OCI-LY7 (cell line): ENCODE results near the gene NEURL4. TPM values are rescaled to one million over a fixed set of nuclear protein-coding genes. Genes with fewer than 3 reads are reported as not detected.

Experiments used
- BruUV-seq: library from RNA; stranded (reverse); fragments of 400-500 nt; replicated peaks from 2 replicates; lab custom pipeline; 2021; lab: Mats Ljungman, UMichigan
- CTCF ChIA-PET: fragments of 300-600 bp; sonication (Branson Sonifier 250); formaldehyde crosslinking; loops from one replicate; lab custom pipeline; 2022; ENCODE audit warnings: antibody characterized with exemption; ENCODE audit not compliant: unreplicated experiment; lab: Charles Lee
- POLR2A ChIA-PET: fragments of 300-600 bp; sonication (Branson Sonifier 250); formaldehyde crosslinking; loops from one replicate; lab custom pipeline; 2022; ENCODE audit warnings: antibody characterized with exemption; lab: Charles Lee
- DNase-seq: peaks from one replicate; pipeline ENCODE4 v3.0.0-alpha.2; 2015; ENCODE audit warnings: low spot score
- H2AFZ ChIP-seq: fragments of 200-600 bp; sonication (generic), shearing (Covaris generic); 2 replicates; pipeline ENCODE4 v1.6.1; 2014; ENCODE audit warnings: mild to moderate bottlenecking, antibody characterized with exemption, low read length, moderate library complexity
- H3K27ac ChIP-seq: fragments of 200-600 bp; sonication (generic); 2 replicates; pipeline ENCODE4 v1.5.1; 2014; ENCODE audit warnings: mixed run types, low read depth, mild to moderate bottlenecking, moderate library complexity, low read length, inconsistent platforms; ENCODE audit not compliant: poor library complexity, severe bottlenecking
- H3K36me3 ChIP-seq: fragments of 200-600 bp; sonication (generic); 2 replicates; pipeline ENCODE4 v1.6.1; 2014; ENCODE audit warnings: mild to moderate bottlenecking, antibody characterized with exemption, low read length, moderate library complexity, mixed read lengths; ENCODE audit not compliant: insufficient read depth
- H3K4me1 ChIP-seq: fragments of 200-600 bp; sonication (generic); 2 replicates; pipeline ENCODE4 v1.5.1; 2014; ENCODE audit warnings: mild to moderate bottlenecking, low read length; ENCODE audit not compliant: insufficient read depth, poor library complexity, severe bottlenecking
- H3K4me2 ChIP-seq: fragments of 200-600 bp; sonication (generic); 2 replicates; pipeline ENCODE4 v1.6.1; 2014; ENCODE audit warnings: mild to moderate bottlenecking, low read length
- H3K4me3 ChIP-seq: fragments of 200-600 bp; sonication (generic); 2 replicates; pipeline ENCODE4 v1.5.1; 2014; ENCODE audit warnings: mild to moderate bottlenecking, low read depth, low read length; ENCODE audit not compliant: poor library complexity, severe bottlenecking
- H3K79me2 ChIP-seq: fragments of 200-600 bp; sonication (generic); 2 replicates; pipeline ENCODE4 v1.6.1; 2016; ENCODE audit warnings: low read depth, mild to moderate bottlenecking, low read length, moderate library complexity, mixed read lengths; ENCODE audit not compliant: insufficient read depth
- H3K9me2 ChIP-seq: fragments of 200-600 bp; sonication (generic); 2 replicates; pipeline ENCODE4 v1.6.1; 2016; ENCODE audit warnings: mild to moderate bottlenecking, low read length, mixed read lengths; ENCODE audit not compliant: insufficient read depth
- H3K9me3 ChIP-seq: fragments of 200-600 bp; sonication (generic); 2 replicates; pipeline ENCODE4 v1.6.1; 2014; ENCODE audit warnings: mild to moderate bottlenecking, mixed run types, low read length, mixed read lengths
- H4K20me1 ChIP-seq: fragments of 200-600 bp; sonication (generic); 2 replicates; pipeline ENCODE4 v1.6.1; 2014; ENCODE audit warnings: mild to moderate bottlenecking, antibody characterized with exemption, low read length, moderate library complexity, mixed read lengths; ENCODE audit not compliant: insufficient read depth
- EZH2phosphoT487 ChIP-seq: fragments of 200-600 bp; sonication (generic); IDR thresholded peaks from 2 replicates; pipeline ENCODE4 v1.6.1; 2018; ENCODE audit warnings: low read depth, borderline replicate concordance, mild to moderate bottlenecking, mixed run types, antibody characterized with exemption, low read length, moderate library complexity, mixed read lengths
- intact Hi-C: fragments of 100-400 bp; cut with micrococcal nuclease; formaldehyde crosslinking; loops from one replicate; pipeline ENCODE4 v1.10.0; 2022; ENCODE audit not compliant: unreplicated experiment
- total RNA-seq, 2 experiments: library from RNA; depleted of rRNA in 1 of 2; stranded (reverse); fragments of >200 nt in 1 of 2; shearing (Covaris generic) in 1 of 2; gene quantifications; 2 replicates each; pipeline ENCODE4 v1.2.3, GENCODE V29; 2014 to 2022
- TF ChIP-seq, protein P1 (sequence below): fragments of 200-600 bp; sonication (generic); conservative IDR thresholded peaks from 2 replicates; pipeline ENCODE4 v1.5.1; 2014; ENCODE audit warnings: mild to moderate bottlenecking, antibody characterized with exemption, low read length, moderate library complexity, mixed read lengths

The NEURL4 gene
- total RNA-seq, 2 experiments from 2014 or later, result 34.7 to 66.8 TPM

DNA sequence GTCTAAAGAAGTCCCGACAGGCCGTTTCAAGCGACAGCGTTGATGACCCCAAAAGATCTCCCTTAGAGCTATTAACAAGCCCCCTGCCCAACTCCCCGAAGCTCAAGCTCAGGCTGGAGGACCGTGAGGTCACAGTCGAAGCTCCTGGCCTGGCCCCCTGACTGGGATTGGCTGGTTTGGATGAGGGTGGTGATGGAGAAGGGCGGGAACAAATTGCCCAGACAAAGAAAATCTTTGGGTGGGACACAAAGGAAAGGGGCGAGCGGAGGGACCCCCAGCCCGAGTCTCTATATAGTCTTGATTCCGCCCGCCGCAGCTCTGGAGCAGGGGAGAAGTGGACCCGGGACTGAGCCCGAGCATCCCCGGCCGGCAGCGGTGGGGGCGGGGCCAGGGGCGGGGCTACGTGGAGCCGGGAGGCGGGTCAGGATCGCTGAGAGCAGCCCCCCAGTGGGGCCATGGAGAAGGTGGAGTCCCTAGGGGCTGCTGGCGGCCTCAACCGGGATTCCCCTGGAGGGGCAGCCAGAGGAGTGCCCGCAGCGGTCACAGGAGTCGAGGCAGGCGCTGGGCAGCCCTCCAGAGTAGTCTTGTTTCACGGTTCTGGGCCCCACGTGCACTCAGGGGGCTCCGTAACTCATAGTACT lies 982 bp upstream of the NEURL4 start:
- Histone ChIP-seq H3K9me2 (no peaks in the 10 kb centered on the region), H3K27ac (peak overlapping the region; percentile 96), H4K20me1 (no peaks in the 10 kb centered on the region), H3K4me1 (peaks cover 47% of the 10 kb centered on the region), H3K9me3 (no peaks in the 10 kb centered on the region), H3K79me2 (peaks cover 19% of the 10 kb centered on the region; the same call in 1 of the 2 replicates), H2AFZ (peak overlapping the region; percentile 38; the same call in 1 of the 2 replicates), H3K4me3 (peak overlapping the region; percentile 82), H3K36me3 (peaks cover 19% of the 10 kb centered on the region), H3K4me2 (peak overlapping the region; percentile 98)
- TF ChIP-seq, protein P1, sequence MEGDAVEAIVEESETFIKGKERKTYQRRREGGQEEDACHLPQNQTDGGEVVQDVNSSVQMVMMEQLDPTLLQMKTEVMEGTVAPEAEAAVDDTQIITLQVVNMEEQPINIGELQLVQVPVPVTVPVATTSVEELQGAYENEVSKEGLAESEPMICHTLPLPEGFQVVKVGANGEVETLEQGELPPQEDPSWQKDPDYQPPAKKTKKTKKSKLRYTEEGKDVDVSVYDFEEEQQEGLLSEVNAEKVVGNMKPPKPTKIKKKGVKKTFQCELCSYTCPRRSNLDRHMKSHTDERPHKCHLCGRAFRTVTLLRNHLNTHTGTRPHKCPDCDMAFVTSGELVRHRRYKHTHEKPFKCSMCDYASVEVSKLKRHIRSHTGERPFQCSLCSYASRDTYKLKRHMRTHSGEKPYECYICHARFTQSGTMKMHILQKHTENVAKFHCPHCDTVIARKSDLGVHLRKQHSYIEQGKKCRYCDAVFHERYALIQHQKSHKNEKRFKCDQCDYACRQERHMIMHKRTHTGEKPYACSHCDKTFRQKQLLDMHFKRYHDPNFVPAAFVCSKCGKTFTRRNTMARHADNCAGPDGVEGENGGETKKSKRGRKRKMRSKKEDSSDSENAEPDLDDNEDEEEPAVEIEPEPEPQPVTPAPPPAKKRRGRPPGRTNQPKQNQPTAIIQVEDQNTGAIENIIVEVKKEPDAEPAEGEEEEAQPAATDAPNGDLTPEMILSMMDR, result no peak
- no peak for TF ChIP-seq EZH2phosphoT487
- ChIA-PET POLR2A (interaction anchor here (0.5 to 2.8 kb wide), 15 partner anchors 8 to 1755 kb away, joined by 3 to 12 read pairs (median 4); partner anchors contain the start of genes GPS2 and TMEM256), CTCF (interaction anchor here (0.8 to 1.6 kb wide), 4 partner anchors 15 to 107 kb away, joined by 3 to 6 read pairs (median 4); partner anchors contain the start of gene TMEM102)
- intact Hi-C loops, result loop anchor here (1.0 to 5.0 kb wide), 4 partner anchors 21 to 357 kb away; partner anchors contain the start of genes CTDNEP1, EIF5A, TP53 and WRAP53
- peak; percentile 87 for DNase-seq
- no TSS peak for BruUV-seq

DNA sequence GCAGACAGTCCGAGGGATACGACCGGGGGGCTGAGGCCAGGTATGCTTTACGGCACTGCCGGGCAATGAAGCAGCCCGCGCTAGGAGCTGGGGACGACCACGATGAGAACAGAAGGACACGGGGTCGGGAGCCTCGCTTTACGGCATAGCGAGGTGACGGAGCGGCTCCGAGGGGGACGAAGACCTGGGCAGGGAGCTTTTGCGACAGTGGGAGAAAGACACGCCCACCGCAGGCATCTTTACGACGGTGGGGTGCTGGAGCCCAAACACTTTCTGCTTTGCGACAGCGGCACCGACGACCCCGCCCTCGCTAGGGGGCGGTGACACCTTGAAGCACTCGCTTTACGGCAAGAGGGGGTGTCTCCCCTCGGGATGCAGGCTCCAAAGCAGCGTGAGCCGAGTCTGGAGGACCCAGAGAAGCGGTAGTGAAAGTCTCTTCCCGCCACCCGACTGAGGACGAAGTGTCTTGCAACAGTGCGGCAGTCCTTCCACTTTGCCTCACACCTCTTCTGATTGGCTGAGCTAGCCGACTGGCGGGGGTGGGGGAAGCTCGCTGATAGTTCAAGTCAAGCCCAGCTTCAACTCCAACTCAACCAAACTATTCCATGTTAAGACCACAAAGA lies 350 bp upstream of the NEURL4 start:
- POLR2A ChIA-PET, result interaction anchor here (0.5 to 2.8 kb wide), 16 partner anchors 8 to 1755 kb away, joined by 3 to 12 read pairs (median 4); partner anchors contain the start of genes GPS2 and TMEM256
- H3K4me3 ChIP-seq, result peak overlapping the region; percentile 82
- no peaks in the 10 kb centered on the region for H3K9me2 ChIP-seq
- no peaks in the 10 kb centered on the region for H3K9me3 ChIP-seq
- intact Hi-C loops, result loop anchor here (1.0 to 2.0 kb wide), 3 partner anchors 22 to 78 kb away; partner anchors contain the start of genes CTDNEP1 and EIF5A
- no peaks in the 10 kb centered on the region for H4K20me1 ChIP-seq
- BruUV-seq, result no TSS peak
- DNase-seq, result peak; percentile 100
- H3K4me2 ChIP-seq, result peak overlapping the region; percentile 98
- peak overlapping the region; percentile 38; the same call in 1 of the 2 replicates for H2AFZ ChIP-seq
- TF ChIP-seq, protein P1, result no peak
- TF ChIP-seq EZH2phosphoT487, result no peak
- CTCF ChIA-PET, result interaction anchor here (0.8 to 1.6 kb wide), 5 partner anchors 8 to 107 kb away, joined by 3 to 6 read pairs (median 4); partner anchors contain the start of gene TMEM102
- H3K79me2 ChIP-seq, result peaks cover 19% of the 10 kb centered on the region; the same call in 1 of the 2 replicates
- H3K36me3 ChIP-seq, result peaks cover 24% of the 10 kb centered on the region
- H3K27ac ChIP-seq, result peak overlapping the region; percentile 96
- peaks cover 42% of the 10 kb centered on the region for H3K4me1 ChIP-seq
